Erythroblast (primary cell): Measurements from ENCODE around the gene HSPB1.

Experiments used
- GATA1 ChIP-seq: IDR thresholded peaks from 2 replicates; pipeline ENCODE4 v1.6.1; 2011; ENCODE audit warnings: low read depth, mild to moderate bottlenecking, control low read depth, low read length, moderate library complexity
- POLR2A ChIP-seq: IDR thresholded peaks from 2 replicates; pipeline ENCODE4 v1.6.1; 2011; ENCODE audit warnings: mild to moderate bottlenecking, low read length

GRCh38 chr7:76329479-76329878 lies 27.0 kb downstream of the HSPB1 start:
- no peak for TF ChIP-seq POLR2A
- no peak for TF ChIP-seq GATA1
